HG03457 (cell line): Measurements from ENCODE around the gene HSPB9.
"Not testable (repeated sequence)": the region's sequence is repeated elsewhere in the genome, so short reads cannot be mapped to it uniquely, and the experiment has no call there.

Source experiments
- ATAC-seq: cut with Tn5 transposase; IDR thresholded peaks from one replicate; pipeline ENCODE4 v1.9.1; 2021; ENCODE audit warnings: moderate number of reproducible peaks; ENCODE audit not compliant: unreplicated experiment

HSPB9 gene

DNA sequence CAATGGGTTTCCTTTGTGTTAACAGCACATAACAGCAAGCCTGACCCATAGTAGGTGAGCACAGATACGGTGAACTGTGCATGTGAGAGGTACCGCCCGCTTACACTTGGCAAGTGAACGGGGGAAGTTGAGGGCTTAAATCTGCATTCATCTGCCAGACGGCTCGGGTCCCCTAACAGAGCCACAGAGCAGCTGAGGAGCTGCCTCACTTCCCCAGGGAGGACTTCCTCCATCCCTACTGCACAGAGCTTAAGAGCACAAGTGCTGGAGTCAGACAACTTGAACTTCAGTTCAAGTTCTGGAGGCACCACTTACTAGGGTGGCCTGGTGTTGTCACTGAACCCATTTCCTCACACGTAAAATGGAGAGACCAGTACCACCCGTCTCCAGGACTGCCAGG, 18.8 kb downstream of the HSPB9 start:
- ATAC-seq = no peak

GRCh38 chr17:42142371-42142896, 19.8 kb downstream of the HSPB9 start:
- ATAC-seq = no peak

DNA sequence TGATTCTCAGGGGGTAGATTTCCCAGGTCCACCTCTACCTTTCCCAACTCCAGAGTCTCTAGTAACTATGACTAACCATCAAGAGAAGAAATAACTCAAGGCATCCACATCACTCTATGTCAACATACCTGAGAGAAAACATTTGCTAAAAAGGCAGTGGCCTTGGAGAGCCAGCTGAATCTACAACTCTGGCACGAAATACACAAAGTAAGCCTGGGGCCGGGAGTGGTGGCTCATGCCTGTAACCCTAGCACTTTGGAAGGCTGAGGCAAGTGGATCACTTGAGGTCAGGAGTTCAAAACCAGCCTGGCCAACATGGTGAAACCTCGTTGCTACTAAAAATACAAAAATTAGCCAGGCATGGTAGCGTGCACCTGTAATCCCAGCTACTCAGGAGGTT, 20.5 kb downstream of the HSPB9 start:
- ATAC-seq = not testable (repeated sequence)

DNA sequence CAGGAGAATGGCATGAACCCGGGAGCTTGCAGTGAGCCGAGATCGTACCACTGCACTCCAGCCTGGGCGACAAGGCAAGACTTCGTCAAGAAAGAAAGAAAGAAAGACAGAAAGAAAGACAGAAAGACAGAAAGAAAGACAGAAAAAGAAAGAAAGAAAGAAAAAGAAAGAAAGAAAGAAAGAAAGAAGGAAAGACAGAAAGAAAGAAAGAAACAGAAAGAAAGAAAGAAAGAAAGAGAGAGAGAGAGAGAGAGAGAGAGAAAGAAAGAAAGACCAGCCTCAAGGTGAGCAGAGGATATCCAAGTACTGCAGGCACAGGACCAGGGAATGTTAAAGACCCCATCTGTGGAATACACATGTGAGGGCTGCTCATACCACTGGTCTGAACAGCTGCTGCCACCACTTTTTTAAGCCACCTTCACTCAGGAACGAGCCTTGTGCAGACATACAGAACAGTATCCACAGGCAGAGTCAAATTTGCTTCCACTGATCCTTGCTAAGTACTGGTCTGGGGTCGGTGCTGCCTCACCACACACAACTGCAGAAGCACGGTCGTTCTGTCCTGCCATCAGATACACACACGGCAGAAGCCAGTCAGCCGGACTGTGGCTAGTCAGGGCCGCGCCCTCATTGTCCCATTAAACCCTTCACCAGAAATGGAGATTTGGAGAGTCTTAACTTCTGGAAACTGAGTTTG, 24.5 kb downstream of the HSPB9 start:
- no peak for ATAC-seq

GRCh38 chr17:42153919-42154742, 31.5 kb downstream of the HSPB9 start:
- no peak for ATAC-seq

- ATAC-seq = no peak
These were observed 33.0 kb downstream of the HSPB9 start for GRCh38 chr17:42155614-42156045.

DNA sequence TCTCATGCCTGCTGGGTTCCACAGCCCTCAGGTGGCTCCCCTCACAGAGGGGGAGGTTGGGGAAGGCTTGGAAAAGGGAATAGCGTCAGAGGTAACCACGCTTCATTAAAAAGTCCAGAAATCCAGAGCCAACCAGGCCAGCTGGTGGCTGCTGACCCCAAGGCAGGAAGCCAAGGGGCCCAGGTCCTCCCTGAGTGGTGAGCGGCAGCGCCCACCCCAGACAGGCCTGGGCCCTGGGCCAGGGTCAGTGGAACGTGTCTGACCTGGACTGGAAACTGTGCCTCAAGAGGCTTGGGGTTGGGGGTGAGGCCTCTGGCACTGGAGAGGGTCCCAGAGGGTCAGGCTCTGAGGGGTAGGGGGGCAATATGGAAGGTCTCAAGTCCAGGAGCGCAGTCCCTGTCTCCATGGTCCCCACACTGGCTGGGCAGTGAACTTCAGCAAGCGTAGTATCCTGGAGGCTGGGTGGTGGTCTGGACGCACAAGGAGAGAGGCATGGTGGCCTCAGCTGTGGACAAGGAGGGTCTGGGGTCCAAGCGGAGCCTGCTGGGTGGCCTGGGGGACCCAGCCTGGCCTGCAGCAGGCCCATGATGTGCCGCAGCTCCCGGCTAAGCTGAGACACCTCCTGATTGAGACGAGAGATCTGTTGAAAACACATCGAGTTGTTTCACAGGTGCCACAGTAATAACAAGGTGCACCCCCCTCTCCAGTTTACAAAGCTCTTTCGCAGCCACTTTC, 37.4 kb downstream of the HSPB9 start:
- no peak for ATAC-seq

- no peak for ATAC-seq
These were observed 37.9 kb downstream of the HSPB9 start for GRCh38 chr17:42160531-42160910.

DNA sequence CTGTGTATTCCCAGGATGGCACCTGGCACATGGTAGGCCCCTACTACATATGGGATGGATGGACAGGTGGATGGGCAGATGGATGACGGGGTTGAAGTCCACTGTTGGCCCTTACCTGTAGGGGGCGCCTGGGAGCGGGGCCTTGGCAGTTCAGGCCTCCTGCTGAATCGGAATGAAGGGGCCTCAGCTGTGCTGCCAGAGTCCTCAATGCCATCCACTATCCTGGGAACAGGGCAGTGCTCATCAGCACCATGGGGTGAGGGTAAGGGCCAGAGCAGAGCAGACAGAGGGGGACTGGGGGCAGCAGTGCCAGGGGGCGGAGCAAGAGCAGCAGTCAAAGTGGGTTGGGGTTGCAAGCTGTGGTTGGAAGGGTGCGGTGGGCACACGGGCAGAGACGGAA, 40.5 kb downstream of the HSPB9 start:
- no peak for ATAC-seq

DNA sequence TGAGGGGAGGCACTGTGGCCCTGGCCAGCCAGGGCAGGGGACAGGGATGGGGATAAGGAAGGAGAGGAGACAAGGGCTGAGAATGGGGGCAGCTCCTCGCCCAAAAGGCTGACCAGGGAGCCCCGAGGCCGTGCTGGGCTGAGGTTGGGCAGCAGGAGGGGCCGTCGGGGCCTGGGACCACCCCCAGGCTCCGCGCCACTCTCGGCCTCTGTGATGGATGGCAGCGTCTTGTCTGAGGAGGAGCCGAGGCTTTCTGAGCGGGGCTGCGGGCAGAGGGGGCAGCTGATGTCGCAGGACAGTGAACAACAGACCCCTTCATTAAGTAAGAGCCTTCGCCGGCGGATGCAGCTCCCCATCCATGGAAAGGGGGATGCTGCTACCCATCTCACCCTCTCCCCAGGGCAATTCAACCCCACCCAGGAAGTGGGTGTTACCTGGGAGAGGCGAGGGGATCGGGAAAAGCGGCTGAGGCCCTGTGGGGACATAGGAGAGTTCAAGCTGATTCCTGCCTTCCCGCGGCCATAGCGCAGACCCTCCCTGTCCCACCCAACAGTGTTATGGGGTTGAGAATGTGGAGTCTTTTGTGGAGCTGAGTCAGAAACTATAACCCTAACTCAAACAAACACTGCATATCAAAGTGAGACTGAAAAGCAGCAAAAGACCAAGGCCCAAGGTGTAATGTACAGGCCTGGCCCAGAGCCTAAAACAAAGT, 41.2 kb downstream of the HSPB9 start:
- ATAC-seq = no peak

DNA sequence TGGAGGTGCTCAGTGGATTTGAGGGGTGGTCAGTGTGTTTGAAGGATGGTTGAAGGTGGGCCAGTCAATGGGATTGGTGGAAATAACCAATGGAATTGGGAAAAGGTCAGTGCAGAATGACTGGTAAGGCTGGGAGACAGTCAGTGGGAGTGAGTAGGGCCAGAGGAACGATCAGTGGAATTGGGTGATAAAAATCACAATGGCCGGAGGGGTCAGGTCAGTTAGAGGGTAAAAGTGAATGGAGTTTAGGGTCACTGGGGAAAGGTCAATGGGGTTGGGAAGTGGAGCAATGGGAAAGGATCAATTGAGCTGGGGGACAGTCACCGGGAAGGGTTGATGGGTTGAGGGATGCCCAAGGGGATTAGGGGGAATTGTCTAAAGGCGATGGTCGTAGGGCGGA, 43.1 kb downstream of the HSPB9 start:
- no peak for ATAC-seq

DNA sequence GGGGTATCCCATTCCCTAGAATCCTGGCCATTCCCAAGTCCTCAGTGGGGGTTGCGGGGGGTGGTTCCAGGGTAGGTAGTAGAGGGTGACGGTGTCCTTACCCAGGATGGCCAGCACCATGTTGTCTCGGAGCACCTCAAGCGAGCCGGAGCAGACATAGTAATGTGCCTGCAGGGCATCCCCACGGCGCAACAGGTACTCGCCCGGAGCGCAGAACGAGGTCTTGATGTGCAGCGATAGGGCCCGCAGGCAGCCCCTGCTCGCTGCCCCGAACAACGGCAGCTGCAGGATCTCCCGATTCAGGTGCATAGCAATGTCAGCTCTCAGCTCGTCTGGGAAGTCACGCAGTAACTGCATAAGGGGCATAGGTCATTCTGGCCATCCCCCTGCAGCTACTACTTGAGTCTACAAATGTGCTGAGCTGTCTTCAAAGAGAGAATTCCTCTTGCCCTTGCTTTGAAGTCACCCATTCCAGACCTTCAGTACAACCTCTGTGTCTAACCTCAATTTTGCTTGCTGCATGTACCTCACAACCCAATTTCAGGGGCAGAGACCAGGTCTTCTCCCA, 43.7 kb downstream of the HSPB9 start:
- ATAC-seq = no peak

GRCh38 chr17:42167807-42168206, 45.2 kb downstream of the HSPB9 start:
- ATAC-seq = no peak

DNA sequence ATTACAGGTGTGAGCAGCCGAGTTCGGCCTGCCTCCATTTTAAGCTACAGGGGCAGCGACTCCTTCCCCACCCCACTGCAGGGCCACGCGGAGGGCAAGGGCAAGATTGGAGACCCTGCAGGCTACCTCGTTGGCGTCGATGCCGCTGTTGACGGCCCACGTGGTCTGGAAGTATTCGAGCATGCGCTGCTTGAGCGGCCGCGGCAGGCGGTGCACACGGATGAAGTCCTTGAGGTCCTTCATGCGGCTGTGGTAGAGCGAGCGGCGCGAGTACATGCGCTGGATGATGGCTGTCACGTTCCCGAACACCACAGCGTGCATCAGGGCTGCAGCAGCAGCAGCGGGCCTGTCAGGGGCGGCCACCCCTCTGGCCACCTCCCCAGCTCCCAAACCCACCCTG, 46.7 kb downstream of the HSPB9 start:
- no peak for ATAC-seq

DNA sequence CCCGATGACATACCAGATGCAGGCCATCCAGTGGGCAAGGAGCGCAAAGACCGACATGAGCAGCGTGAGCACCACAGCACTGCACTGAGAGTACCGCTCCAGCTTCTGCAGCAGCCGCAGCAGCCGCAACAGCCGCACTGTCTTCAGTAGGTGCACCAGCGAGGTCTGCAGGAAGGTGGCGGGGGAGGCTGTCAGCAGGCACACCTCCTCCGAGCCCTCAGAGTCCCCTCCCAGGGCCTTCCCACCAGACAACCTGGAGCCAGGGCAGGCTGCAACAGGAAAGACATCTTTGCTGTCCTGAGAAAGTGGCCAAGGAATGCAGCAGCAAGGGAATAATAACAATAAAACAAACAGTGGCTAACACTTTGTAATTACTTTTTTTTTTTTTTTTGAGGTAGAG, 49.2 kb downstream of the HSPB9 start:
- ATAC-seq = no peak
